Midbrain (tissue), 1 donor: ENCODE data around the gene MAD1L1.
"Not testable (repeated sequence)": the region's sequence is repeated elsewhere in the genome, so short reads cannot be mapped to it uniquely, and the experiment has no call there.

Experiments used
- DNase-seq: peaks from one replicate; lab custom pipeline; 2025; lab: John Stamatoyannopoulos, UW

MAD1L1 gene

GRCh38 chr7:1818575-1819258 lies 414.0 kb downstream of the MAD1L1 start:
- DNase-seq, result no peak

- DNase-seq, result no peak
Observed at GRCh38 chr7:1817061-1817712, 415.6 kb downstream of the MAD1L1 start.

- DNase-seq, result not testable (repeated sequence)
Observed at GRCh38 chr7:1816451-1816850, 416.3 kb downstream of the MAD1L1 start.

- not testable (repeated sequence) for DNase-seq
Observed at GRCh38 chr7:1815551-1816281, 417.0 kb downstream of the MAD1L1 start.

- no peak for DNase-seq
Observed at GRCh38 chr7:1815051-1815481, 417.7 kb downstream of the MAD1L1 start.

- no peak for DNase-seq
Observed at GRCh38 chr7:1814089-1814811, 418.5 kb downstream of the MAD1L1 start.

- DNase-seq, result no peak
Observed at GRCh38 chr7:1813394-1814088, 419.2 kb downstream of the MAD1L1 start.

- DNase-seq, result no peak
Observed at GRCh38 chr7:1812509-1813393, 420.0 kb downstream of the MAD1L1 start.

- DNase-seq, result no peak
Observed at GRCh38 chr7:1811850-1812508, 420.8 kb downstream of the MAD1L1 start.

GRCh38 chr7:1810961-1811849 lies 421.5 kb downstream of the MAD1L1 start:
- DNase-seq, result no peak

- DNase-seq, result no peak
Observed at GRCh38 chr7:1810521-1810920, 422.2 kb downstream of the MAD1L1 start.

GRCh38 chr7:1809601-1810258 lies 423.0 kb downstream of the MAD1L1 start:
- no peak for DNase-seq

GRCh38 chr7:1809070-1809469 lies 423.7 kb downstream of the MAD1L1 start:
- DNase-seq, result no peak

- no peak for DNase-seq
Observed at GRCh38 chr7:1807821-1808600, 424.7 kb downstream of the MAD1L1 start.

GRCh38 chr7:1806354-1806753 lies 426.4 kb downstream of the MAD1L1 start:
- DNase-seq, result no peak

GRCh38 chr7:1804310-1804709 lies 428.4 kb downstream of the MAD1L1 start:
- no peak for DNase-seq

GRCh38 chr7:1802899-1803298 lies 429.8 kb downstream of the MAD1L1 start:
- DNase-seq, result no peak

- DNase-seq, result no peak
Observed at GRCh38 chr7:1800902-1801301, 431.8 kb downstream of the MAD1L1 start.
